Trophoblast cell (in vitro differentiated cells and primary cell): ENCODE results near the gene CSRNP2.
A peak's percentile ranks its signal among the peaks of the same experiment; 100 is the strongest.

ENCODE experiments used
- DNase-seq, 2 donors: peaks; one replicate each; pipeline ENCODE4 v3.0.0-alpha.2; 2016
- H2AFZ ChIP-seq: 2 replicates; pipeline ENCODE4 v1.6.1; 2013; ENCODE audit warnings: low read length, moderate library complexity, mild to moderate bottlenecking; ENCODE audit not compliant: insufficient read depth, poor library complexity
- H2AK5ac ChIP-seq: 2 replicates; pipeline ENCODE4 v1.6.1; 2013; ENCODE audit warnings: mild to moderate bottlenecking, low read length
- H2BK120ac ChIP-seq: 2 replicates; pipeline ENCODE4 v1.6.1; 2013; ENCODE audit warnings: low read length, mild to moderate bottlenecking, moderate library complexity; ENCODE audit not compliant: insufficient read depth, poor library complexity
- H2BK12ac ChIP-seq: 2 replicates; pipeline ENCODE4 v1.6.1; 2013; ENCODE audit warnings: mild to moderate bottlenecking, low read length, moderate library complexity
- H2BK5ac ChIP-seq: 2 replicates; pipeline ENCODE4 v1.6.1; 2013; ENCODE audit warnings: low read length, low read depth, moderate library complexity, mild to moderate bottlenecking; ENCODE audit not compliant: poor library complexity
- H3K14ac ChIP-seq: 2 replicates; pipeline ENCODE4 v1.6.1; 2013; ENCODE audit warnings: mild to moderate bottlenecking, low read length
- H3K18ac ChIP-seq: 2 replicates; pipeline ENCODE4 v1.6.1; 2013; ENCODE audit warnings: mild to moderate bottlenecking, low read length
- H3K23ac ChIP-seq: 2 replicates; pipeline ENCODE4 v1.6.1; 2013; ENCODE audit warnings: low read length
- H3K27ac ChIP-seq: 2 replicates; pipeline ENCODE4 v1.5.1; 2013; ENCODE audit warnings: low read depth, mild to moderate bottlenecking, inconsistent platforms, low read length, moderate library complexity
- H3K27me3 ChIP-seq: 2 replicates; pipeline ENCODE4 v1.6.1; 2013; ENCODE audit warnings: inconsistent platforms, mild to moderate bottlenecking, low read length, moderate library complexity; ENCODE audit not compliant: insufficient read depth
- H3K36me3 ChIP-seq, 2 experiments: 1 replicate in 1 of 2; 2 replicates in 1 of 2; pipeline ENCODE4 v1.6.1; 2013; ENCODE audit warnings: low read length in 2 of 2, mild to moderate bottlenecking in 2 of 2, moderate library complexity in 1 of 2; ENCODE audit not compliant: insufficient read depth in 2 of 2, control insufficient read depth in 1 of 2
- H3K4ac ChIP-seq: 2 replicates; pipeline ENCODE4 v1.6.1; 2013; ENCODE audit warnings: low read depth, mild to moderate bottlenecking, low read length, moderate library complexity
- H3K4me1 ChIP-seq, 2 experiments: 1 replicate in 1 of 2; 2 replicates in 1 of 2; pipeline ENCODE4 v1.6.1; 2013; ENCODE audit warnings: low read length in 2 of 2, mild to moderate bottlenecking in 2 of 2, moderate library complexity in 1 of 2; ENCODE audit not compliant: insufficient read depth in 2 of 2, control insufficient read depth in 1 of 2
- H3K4me2 ChIP-seq: 2 replicates; pipeline ENCODE4 v1.6.1; 2013; ENCODE audit warnings: inconsistent platforms, mild to moderate bottlenecking, low read length, moderate library complexity
- H3K4me3 ChIP-seq: 2 replicates; pipeline ENCODE4 v1.5.1; 2013; ENCODE audit warnings: mild to moderate bottlenecking, low read depth, low read length, inconsistent platforms
- H3K79me1 ChIP-seq: one replicate; pipeline ENCODE4 v1.6.1; 2013; ENCODE audit warnings: low read length
- H3K79me2 ChIP-seq: 2 replicates; pipeline ENCODE4 v1.6.1; 2013; ENCODE audit warnings: low read length, mild to moderate bottlenecking; ENCODE audit not compliant: control insufficient read depth, insufficient read depth, poor library complexity
- H3K9ac ChIP-seq: 2 replicates; pipeline ENCODE4 v1.6.1; 2013; ENCODE audit warnings: mild to moderate bottlenecking, low read length
- H3K9me3 ChIP-seq: 2 replicates; pipeline ENCODE4 v1.6.1; 2013; ENCODE audit warnings: low read depth, mild to moderate bottlenecking, control low read depth, inconsistent platforms, low read length; ENCODE audit not compliant: insufficient read depth
- H4K12ac ChIP-seq: 2 replicates; pipeline ENCODE4 v1.6.1; 2013; ENCODE audit warnings: low read depth, mild to moderate bottlenecking, low read length, moderate library complexity
- H4K8ac ChIP-seq: 2 replicates; pipeline ENCODE4 v1.6.1; 2013; ENCODE audit warnings: low read depth, mild to moderate bottlenecking, low read length, moderate library complexity
- H4K91ac ChIP-seq: one replicate; pipeline ENCODE4 v1.6.1; 2013; ENCODE audit warnings: low read depth, mild to moderate bottlenecking, low read length, moderate library complexity
- WGBS: extraction: QIAGEN DNeasy Blood & Tissue Kit; methylation state at CpG from one replicate; pipeline ENCODE4 v1.1.7; 2013; ENCODE audit warnings: missing lambda C conversion rate; ENCODE audit not compliant: insufficient read length, insufficient coverage; ENCODE audit errors: extremely low coverage; 5-methylcytosine and 5-hydroxymethylcytosine counted together

Gene CSRNP2

GRCh38 chr12:51025836-51026638 is 57.4 kb downstream of the CSRNP2 start, which contains the start of gene SLC11A2:
Gene SLC11A2, minus strand, starts transcription at chr12:51026384. Its CDS starts 15,656 bp downstream, at chr12:51010728.
- Histone ChIP-seq H2AFZ (peak within 1 kb of the TSS; percentile 93), H3K4me2 (peak within 1 kb of the TSS; percentile 90), H3K18ac (peak within 1 kb of the TSS; percentile 99), H3K9me3 (no peaks in the 10 kb centered on the region), H3K23ac (no peak within 1 kb of the TSS), H3K9ac (peak within 1 kb of the TSS; percentile 88), H3K27ac (peak within 1 kb of the TSS; percentile 99), H2BK12ac (peak within 1 kb of the TSS; percentile 67), H3K27me3 (no peaks in the 10 kb centered on the region), H4K12ac (peak within 1 kb of the TSS; percentile 76), H3K14ac (peak within 1 kb of the TSS; percentile 98), H2BK5ac (peak within 1 kb of the TSS; percentile 95), H3K79me2 (peaks cover 12% of the 10 kb centered on the region), H4K8ac (peak within 1 kb of the TSS; percentile 96), H3K4me1 (peaks cover 11 to 27% of the 10 kb centered on the region in 2 experiments), H3K4ac (peak within 1 kb of the TSS; percentile 93), H3K36me3 (no peaks in the 10 kb centered on the region), H4K91ac (peak within 1 kb of the TSS; percentile 98), H2BK120ac (peak within 1 kb of the TSS; percentile 98), H2AK5ac (peak within 1 kb of the TSS; percentile 95), H3K4me3 (peak within 1 kb of the TSS; percentile 92), H3K79me1 (peaks cover 32% of the 10 kb centered on the region)
- peak; percentile 97 for DNase-seq
- WGBS, result no CpG with 5 or more reads among the region's 74 CpGs

GRCh38 chr12:51025338-51025835 is 58.0 kb downstream of the CSRNP2 start:
- H2BK5ac ChIP-seq, result peak overlapping the region; percentile 95
- peak overlapping the region; percentile 45 for H2AK5ac ChIP-seq
- H3K23ac ChIP-seq, result no peak overlapping the region
- peak overlapping the region; percentile 99 for H3K27ac ChIP-seq
- H2BK12ac ChIP-seq, result no peak overlapping the region
- H3K4me3 ChIP-seq, result peak overlapping the region; percentile 92
- no peaks in the 10 kb centered on the region for H3K27me3 ChIP-seq
- no peak for DNase-seq
- H3K9me3 ChIP-seq, result no peaks in the 10 kb centered on the region
- peak overlapping the region; percentile 98 for H4K91ac ChIP-seq
- no CpG with 5 or more reads among the region's 9 CpGs for WGBS
- peak overlapping the region; percentile 98 for H3K14ac ChIP-seq
- peak overlapping the region; percentile 90 for H3K4me2 ChIP-seq
- peak overlapping the region; percentile 99 for H3K18ac ChIP-seq
- H3K4me1 ChIP-seq, result peaks cover 11 to 27% of the 10 kb centered on the region in 2 experiments
- no peaks in the 10 kb centered on the region for H3K36me3 ChIP-seq
- H2AFZ ChIP-seq, result peak overlapping the region; percentile 0
- peak overlapping the region; percentile 88 for H3K9ac ChIP-seq
- peak overlapping the region; percentile 93 for H3K4ac ChIP-seq
- peak overlapping the region; percentile 96 for H4K8ac ChIP-seq
- peaks cover 12% of the 10 kb centered on the region for H3K79me2 ChIP-seq
- peak overlapping the region; percentile 98 for H2BK120ac ChIP-seq
- peaks cover 32% of the 10 kb centered on the region for H3K79me1 ChIP-seq
- H4K12ac ChIP-seq, result peak overlapping the region; percentile 14

DNA sequence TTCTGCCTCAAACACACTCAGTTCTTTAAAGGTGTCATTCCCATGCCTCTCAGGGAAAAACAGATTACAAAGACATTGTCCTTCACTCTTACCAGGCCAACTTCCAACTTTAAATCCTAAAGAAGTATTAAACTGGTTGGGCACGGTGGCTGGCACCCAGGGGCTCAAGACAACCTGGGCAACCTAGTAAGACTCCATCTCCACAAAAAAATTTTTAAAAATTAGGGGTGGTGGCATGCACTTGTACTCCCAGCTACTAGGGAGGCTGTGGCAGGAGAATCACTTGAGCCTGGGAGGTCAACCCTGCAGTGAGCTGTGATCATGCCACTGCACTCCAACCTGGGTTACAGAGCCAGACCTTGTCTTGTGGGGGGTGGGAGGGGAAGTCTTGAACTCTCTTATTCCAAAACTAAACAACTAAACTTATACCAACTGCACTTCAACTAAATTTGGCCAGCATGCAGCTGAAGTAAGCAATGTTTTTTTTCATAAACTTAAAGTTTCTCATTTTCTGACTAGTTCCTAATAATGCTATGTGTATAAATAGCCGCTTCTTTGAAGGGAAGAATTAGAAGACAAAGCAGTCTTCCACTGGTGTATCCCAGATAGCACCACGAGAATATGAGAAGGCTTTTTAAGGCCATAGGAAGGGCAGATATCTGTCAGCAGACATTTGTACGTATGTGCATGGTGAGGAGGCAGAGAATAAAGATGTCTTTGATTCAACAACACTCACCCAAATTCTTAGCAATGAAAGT is 59.6 kb downstream of the CSRNP2 start:
- Histone ChIP-seq H3K36me3 (peaks cover 0 to 2% of the 10 kb centered on the region in 2 experiments), H4K12ac (no peak overlapping the region), H3K79me2 (peaks cover 12% of the 10 kb centered on the region), H3K27ac (no peak overlapping the region), H3K18ac (peak overlapping the region; percentile 40), H2BK12ac (no peak overlapping the region), H3K4me2 (no peak overlapping the region), H4K8ac (peak overlapping the region; percentile 52), H3K4me1 (peaks cover 11 to 19% of the 10 kb centered on the region in 2 experiments), H3K14ac (no peak overlapping the region), H3K27me3 (no peaks in the 10 kb centered on the region), H2AFZ (peak overlapping the region; percentile 39), H3K4ac (peak overlapping the region; percentile 95), H2BK5ac (no peak overlapping the region), H3K4me3 (no peak overlapping the region), H2AK5ac (peak overlapping the region; percentile 25), H3K9ac (no peak overlapping the region), H3K23ac (no peak overlapping the region), H4K91ac (peak overlapping the region; percentile 75), H3K79me1 (peaks cover 30% of the 10 kb centered on the region), H3K9me3 (no peaks in the 10 kb centered on the region), H2BK120ac (no peak overlapping the region)
- DNase-seq, result no peak
- WGBS, result no CpG with 5 or more reads among the region's 4 CpGs

DNA sequence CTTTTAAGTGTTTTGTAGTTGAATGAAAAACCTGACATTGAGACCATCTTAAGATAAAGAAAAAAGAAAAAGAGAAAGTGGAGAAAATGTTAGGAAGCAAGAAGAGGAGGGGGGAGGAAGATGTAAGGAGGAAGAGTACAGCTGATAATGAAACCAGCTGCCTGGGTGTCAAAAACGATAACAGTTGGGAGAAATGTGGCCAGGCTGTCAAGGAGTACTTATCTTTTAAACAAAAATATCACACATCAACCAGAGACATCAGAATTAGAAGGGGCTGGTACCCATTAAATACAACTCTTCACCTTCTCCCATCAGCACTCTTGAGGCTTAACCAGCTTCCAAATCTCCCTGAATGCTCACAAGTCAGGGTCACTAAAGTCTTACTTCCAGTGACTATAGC is 61.7 kb downstream of the CSRNP2 start:
- H2BK12ac ChIP-seq, result no peak overlapping the region
- H4K91ac ChIP-seq, result no peak overlapping the region
- DNase-seq, result no peak
- no peak overlapping the region for H3K23ac ChIP-seq
- peaks cover 0 to 2% of the 10 kb centered on the region in 2 experiments for H3K36me3 ChIP-seq
- no peak overlapping the region for H3K4me3 ChIP-seq
- H2BK5ac ChIP-seq, result no peak overlapping the region
- H4K8ac ChIP-seq, result no peak overlapping the region
- no peak overlapping the region for H2AK5ac ChIP-seq
- no CpG with 5 or more reads among the region's 1 CpG for WGBS
- H3K4me2 ChIP-seq, result no peak overlapping the region
- H3K9ac ChIP-seq, result no peak overlapping the region
- H3K79me2 ChIP-seq, result peaks cover 11% of the 10 kb centered on the region
- H3K79me1 ChIP-seq, result peaks cover 16% of the 10 kb centered on the region
- no peaks in the 10 kb centered on the region for H3K27me3 ChIP-seq
- no peaks in the 10 kb centered on the region for H3K9me3 ChIP-seq
- no peak overlapping the region for H3K18ac ChIP-seq
- peak overlapping the region; percentile 2 for H3K4ac ChIP-seq
- H3K4me1 ChIP-seq, result peaks cover 7 to 8% of the 10 kb centered on the region in 2 experiments
- no peak overlapping the region for H3K14ac ChIP-seq
- H2BK120ac ChIP-seq, result no peak overlapping the region
- H2AFZ ChIP-seq, result no peak overlapping the region
- H3K27ac ChIP-seq, result no peak overlapping the region
- no peak overlapping the region for H4K12ac ChIP-seq
